Liver (tissue), 9 donors: ENCODE results near the gene RADIL. TPM values are rescaled to one million over a fixed set of nuclear protein-coding genes. Genes with fewer than 3 reads are reported as not detected.
A peak's percentile ranks its signal among the peaks of the same experiment; 100 is the strongest.

Experiments used
- DNase-seq: peaks from one replicate; pipeline ENCODE4 v3.0.0-alpha.2; 2017; ENCODE audit warnings: low spot score
- H3K27ac ChIP-seq, 2 donors: one replicate each; pipeline ENCODE4 v1.7.0; 2013; ENCODE audit warnings: inconsistent platforms in 2 of 2, low read length in 2 of 2, control low read depth in 1 of 2, low read depth in 1 of 2, mild to moderate bottlenecking in 1 of 2
- H3K27me3 ChIP-seq, 4 donors: one replicate each; pipeline versions ENCODE4 v1.6.1 to v1.7.0; 2013; ENCODE audit warnings: low read length in 3 of 4, inconsistent platforms in 1 of 4, mild to moderate bottlenecking in 1 of 4, moderate library complexity in 1 of 4; ENCODE audit not compliant: control insufficient read depth in 4 of 4, insufficient read depth in 4 of 4
- H3K36me3 ChIP-seq, 4 donors: one replicate each; pipeline versions ENCODE4 v1.6.1 to v1.7.0; 2013; ENCODE audit warnings: low read length in 3 of 4, mild to moderate bottlenecking in 3 of 4, low read depth in 1 of 4, moderate library complexity in 1 of 4; ENCODE audit not compliant: control insufficient read depth in 4 of 4, insufficient read depth in 3 of 4
- H3K4me1 ChIP-seq, 4 donors: one replicate each; pipeline versions ENCODE4 v1.6.1 to v1.7.0; 2013; ENCODE audit warnings: low read length in 3 of 4, mild to moderate bottlenecking in 3 of 4, moderate library complexity in 1 of 4; ENCODE audit not compliant: control insufficient read depth in 4 of 4, insufficient read depth in 4 of 4
- H3K4me3 ChIP-seq, 3 donors: one replicate each; pipeline versions ENCODE4 v1.6.1 to v1.7.0; 2013; ENCODE audit warnings: low read length in 3 of 3, control low read depth in 1 of 3, low read depth in 1 of 3, mild to moderate bottlenecking in 1 of 3
- H3K9ac ChIP-seq, 2 donors: one replicate each; pipeline ENCODE4 v1.7.0; 2013; ENCODE audit warnings: low read length in 2 of 2, mild to moderate bottlenecking in 2 of 2, moderate library complexity in 2 of 2, control low read depth in 1 of 2, low read depth in 1 of 2
- H3K9me3 ChIP-seq, 4 donors: one replicate each; pipeline versions ENCODE4 v1.6.1 to v1.7.0; 2013; ENCODE audit warnings: low read length in 3 of 4; ENCODE audit not compliant: control insufficient read depth in 4 of 4
- ATF3 ChIP-seq: IDR thresholded peaks from 2 replicates; pipeline ENCODE4 v1.6.1; 2016; ENCODE audit warnings: antibody characterized with exemption
- FOXA1 ChIP-seq: IDR thresholded peaks from 2 replicates; pipeline ENCODE4 v1.6.1; 2016; ENCODE audit warnings: antibody characterized with exemption
- FOXA2 ChIP-seq: IDR thresholded peaks from 2 replicates; pipeline ENCODE4 v1.6.1; 2016; ENCODE audit warnings: antibody characterized with exemption
- GABPA ChIP-seq, 2 donors: IDR thresholded peaks in 1 of 2; conservative IDR thresholded peaks in 1 of 2; 2 replicates each; pipeline ENCODE4 v1.6.1; 2016; ENCODE audit warnings: antibody characterized with exemption in 2 of 2, mild to moderate bottlenecking in 1 of 2, moderate library complexity in 1 of 2
- HNF4G ChIP-seq: IDR thresholded peaks from 2 replicates; pipeline ENCODE4 v1.6.1; 2016; ENCODE audit warnings: antibody characterized with exemption
- JUND ChIP-seq, 2 donors: IDR thresholded peaks; 2 replicates each; pipeline ENCODE4 v1.6.1; 2016; ENCODE audit warnings: antibody characterized with exemption in 2 of 2
- NR2F2 ChIP-seq: IDR thresholded peaks from 2 replicates; pipeline ENCODE4 v1.6.1; 2016; ENCODE audit warnings: antibody characterized with exemption
- RAD21 ChIP-seq, 2 donors: IDR thresholded peaks; 2 replicates each; pipeline ENCODE4 v1.6.1; 2016; ENCODE audit warnings: antibody characterized with exemption in 2 of 2, mild to moderate bottlenecking in 2 of 2
- RXRA ChIP-seq, 2 donors: IDR thresholded peaks; 2 replicates each; pipeline ENCODE4 v1.6.1; 2017 to 2018; ENCODE audit warnings: antibody characterized with exemption in 2 of 2, mild to moderate bottlenecking in 1 of 2
- SP1 ChIP-seq: IDR thresholded peaks from 2 replicates; pipeline ENCODE4 v1.6.1; 2018; ENCODE audit warnings: antibody characterized with exemption, mild to moderate bottlenecking
- TAF1 ChIP-seq: conservative IDR thresholded peaks from 2 replicates; pipeline ENCODE4 v1.6.1; 2016; ENCODE audit warnings: antibody characterized with exemption, mild to moderate bottlenecking
- YY1 ChIP-seq: IDR thresholded peaks from 2 replicates; pipeline ENCODE4 v1.6.1; 2016; ENCODE audit warnings: antibody characterized with exemption, mild to moderate bottlenecking
- ZBTB33 ChIP-seq: IDR thresholded peaks from 2 replicates; pipeline ENCODE4 v1.6.1; 2016; ENCODE audit warnings: antibody characterized with exemption
- WGBS: extraction: QIAGEN DNeasy Blood & Tissue Kit; methylation state at CpG from one replicate; pipeline ENCODE4 v1.1.7; 2013; 5-methylcytosine and 5-hydroxymethylcytosine counted together
- polyA plus RNA-seq, 2 donors: library from polyadenylated mRNA; stranded (reverse) in 1 of 2; unstranded in 1 of 2; fragments of 200-250 nt in 1 of 2; fragments of >200 nt in 1 of 2; fragmentation: Nextera tagmentation in 1 of 2; extraction: Ambion mirVana in 1 of 2; gene quantifications; one replicate each; pipeline versions ENCODE4 v1.2.1 to v1.2.3, GENCODE V29; 2013 to 2015
- total RNA-seq, 2 donors: library from RNA; depleted of rRNA; stranded (reverse); fragments of >200 nt; gene quantifications; one replicate each; pipeline ENCODE4 v1.2.3, GENCODE V29; 2014
- TF ChIP-seq, protein P1 (sequence below): fragments of 150-350 bp; IDR thresholded peaks from 2 replicates; pipeline ENCODE4 v1.5.1; 2017; ENCODE audit warnings: improper control_type of control experiment, low read depth, low read length; ENCODE audit not compliant: missing input control
- TF ChIP-seq, protein P2 (sequence below): IDR thresholded peaks from 2 replicates; pipeline ENCODE4 v1.6.1; 2016; ENCODE audit warnings: antibody characterized with exemption, mild to moderate bottlenecking
- donor health status: healthy.
- donor health status: healthy.
- donor health status: healthy.
- donor health status: healthy.
- donor health status: healthy.

Gene RADIL
- under 1 TPM; 0.14 to 0.25 TPM for total RNA-seq
- under 1 TPM in 1 of 2 donors, not detected in 1; 0.21 TPM for polyA plus RNA-seq

- peak; percentile 89 for DNase-seq
- Histone ChIP-seq H3K9ac (no peak within 1 kb of the TSS), H3K27ac (peak within 1 kb of the TSS in 1 of 2 donors; percentile 3), H3K4me1 (peaks cover 0 to 14% (median 4%) of the 10 kb centered on the region in 4 donors), H3K9me3 (no peaks in the 10 kb centered on the region), H3K36me3 (no peaks in the 10 kb centered on the region), H3K27me3 (peaks cover 0 to 18% (median 4%) of the 10 kb centered on the region in 4 donors), H3K4me3 (peak within 1 kb of the TSS in 1 of 3 donors; percentile 51)
- TF ChIP-seq, protein P1, sequence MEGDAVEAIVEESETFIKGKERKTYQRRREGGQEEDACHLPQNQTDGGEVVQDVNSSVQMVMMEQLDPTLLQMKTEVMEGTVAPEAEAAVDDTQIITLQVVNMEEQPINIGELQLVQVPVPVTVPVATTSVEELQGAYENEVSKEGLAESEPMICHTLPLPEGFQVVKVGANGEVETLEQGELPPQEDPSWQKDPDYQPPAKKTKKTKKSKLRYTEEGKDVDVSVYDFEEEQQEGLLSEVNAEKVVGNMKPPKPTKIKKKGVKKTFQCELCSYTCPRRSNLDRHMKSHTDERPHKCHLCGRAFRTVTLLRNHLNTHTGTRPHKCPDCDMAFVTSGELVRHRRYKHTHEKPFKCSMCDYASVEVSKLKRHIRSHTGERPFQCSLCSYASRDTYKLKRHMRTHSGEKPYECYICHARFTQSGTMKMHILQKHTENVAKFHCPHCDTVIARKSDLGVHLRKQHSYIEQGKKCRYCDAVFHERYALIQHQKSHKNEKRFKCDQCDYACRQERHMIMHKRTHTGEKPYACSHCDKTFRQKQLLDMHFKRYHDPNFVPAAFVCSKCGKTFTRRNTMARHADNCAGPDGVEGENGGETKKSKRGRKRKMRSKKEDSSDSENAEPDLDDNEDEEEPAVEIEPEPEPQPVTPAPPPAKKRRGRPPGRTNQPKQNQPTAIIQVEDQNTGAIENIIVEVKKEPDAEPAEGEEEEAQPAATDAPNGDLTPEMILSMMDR = peak; percentile 35
- TF ChIP-seq RAD21 (IDR thresholded peaks at IDR 0.05) (peak; percentile 52 to 66), SP1 (no peak)
- 7% methylated on average over 72 of the region's 72 CpGs for WGBS
Measured at GRCh38 chr7:4883372-4884144, at the start of gene RADIL. RADIL (minus strand) TSS chr7:4883716; CDS start chr7:4878139, 5,577 bp downstream.

DNA sequence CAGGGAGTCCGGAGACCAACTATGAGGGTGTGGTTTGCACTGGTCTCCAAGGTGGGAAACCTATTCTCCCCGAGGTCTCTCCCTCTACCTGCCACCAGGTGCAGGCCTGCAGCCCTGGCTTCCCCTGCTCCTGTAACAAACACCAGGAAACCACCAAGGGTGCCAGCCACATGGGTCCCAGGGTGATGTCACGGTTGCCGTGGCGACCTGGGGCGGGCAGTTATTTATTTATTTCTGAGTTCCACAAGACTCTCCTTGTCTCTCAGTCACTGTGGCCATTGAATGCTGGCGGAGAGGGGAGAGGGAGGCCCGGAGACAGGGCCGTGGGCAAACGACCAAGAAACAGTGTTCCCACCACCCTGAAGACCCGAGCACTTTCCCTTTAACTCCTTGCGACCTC is 48.4 kb upstream of the RADIL start:
- Histone ChIP-seq H3K9ac (no peak overlapping the region), H3K9me3 (no peaks in the 10 kb centered on the region), H3K27me3 (peaks cover 0 to 3% (median 0%) of the 10 kb centered on the region in 4 donors), H3K36me3 (no peaks in the 10 kb centered on the region), H3K27ac (no peak overlapping the region), H3K4me1 (no peaks in the 10 kb centered on the region), H3K4me3 (no peak overlapping the region)
- DNase-seq = no peak
- no peak for TF ChIP-seq FOXA1
- 58% methylated on average over 12 of the region's 12 CpGs for WGBS

DNA sequence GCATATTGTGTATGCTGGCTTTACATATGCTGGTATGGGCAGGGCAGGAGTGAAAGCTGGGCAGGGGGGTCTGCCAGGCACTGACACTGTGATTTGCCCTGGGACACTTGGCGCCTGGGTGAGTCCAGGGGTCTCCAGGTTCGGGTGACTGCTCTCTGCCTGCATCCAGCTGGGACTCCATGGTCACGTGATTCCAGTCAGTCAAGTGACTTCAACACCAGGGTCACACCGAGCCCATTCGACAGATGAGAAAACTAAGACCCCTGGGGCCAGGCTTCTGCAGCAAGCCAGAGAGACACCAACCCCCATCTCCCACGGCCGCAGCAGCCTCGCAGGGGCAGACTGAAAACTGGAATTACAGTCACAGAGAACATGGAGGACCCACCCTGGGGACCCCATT is 45.5 kb upstream of the RADIL start:
- no peak for TF ChIP-seq RXRA (IDR thresholded peaks at IDR 0.05)
- no peak for TF ChIP-seq SP1
- no peak for TF ChIP-seq TAF1
- TF ChIP-seq FOXA2 = no peak
- no peak for TF ChIP-seq HNF4G
- TF ChIP-seq, protein P2, sequence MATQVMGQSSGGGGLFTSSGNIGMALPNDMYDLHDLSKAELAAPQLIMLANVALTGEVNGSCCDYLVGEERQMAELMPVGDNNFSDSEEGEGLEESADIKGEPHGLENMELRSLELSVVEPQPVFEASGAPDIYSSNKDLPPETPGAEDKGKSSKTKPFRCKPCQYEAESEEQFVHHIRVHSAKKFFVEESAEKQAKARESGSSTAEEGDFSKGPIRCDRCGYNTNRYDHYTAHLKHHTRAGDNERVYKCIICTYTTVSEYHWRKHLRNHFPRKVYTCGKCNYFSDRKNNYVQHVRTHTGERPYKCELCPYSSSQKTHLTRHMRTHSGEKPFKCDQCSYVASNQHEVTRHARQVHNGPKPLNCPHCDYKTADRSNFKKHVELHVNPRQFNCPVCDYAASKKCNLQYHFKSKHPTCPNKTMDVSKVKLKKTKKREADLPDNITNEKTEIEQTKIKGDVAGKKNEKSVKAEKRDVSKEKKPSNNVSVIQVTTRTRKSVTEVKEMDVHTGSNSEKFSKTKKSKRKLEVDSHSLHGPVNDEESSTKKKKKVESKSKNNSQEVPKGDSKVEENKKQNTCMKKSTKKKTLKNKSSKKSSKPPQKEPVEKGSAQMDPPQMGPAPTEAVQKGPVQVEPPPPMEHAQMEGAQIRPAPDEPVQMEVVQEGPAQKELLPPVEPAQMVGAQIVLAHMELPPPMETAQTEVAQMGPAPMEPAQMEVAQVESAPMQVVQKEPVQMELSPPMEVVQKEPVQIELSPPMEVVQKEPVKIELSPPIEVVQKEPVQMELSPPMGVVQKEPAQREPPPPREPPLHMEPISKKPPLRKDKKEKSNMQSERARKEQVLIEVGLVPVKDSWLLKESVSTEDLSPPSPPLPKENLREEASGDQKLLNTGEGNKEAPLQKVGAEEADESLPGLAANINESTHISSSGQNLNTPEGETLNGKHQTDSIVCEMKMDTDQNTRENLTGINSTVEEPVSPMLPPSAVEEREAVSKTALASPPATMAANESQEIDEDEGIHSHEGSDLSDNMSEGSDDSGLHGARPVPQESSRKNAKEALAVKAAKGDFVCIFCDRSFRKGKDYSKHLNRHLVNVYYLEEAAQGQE = no peak
- TF ChIP-seq, protein P1 = no peak
- TF ChIP-seq NR2F2 = no peak
- TF ChIP-seq FOXA1 = no peak
- no peak for TF ChIP-seq YY1
- TF ChIP-seq ZBTB33 = no peak
- no peak for TF ChIP-seq GABPA (IDR thresholded peaks at IDR 0.05 in 1 of 2, conservative IDR thresholded peaks at IDR 0.05 in 1 of 2)
- TF ChIP-seq JUND (IDR thresholded peaks at IDR 0.05) = no peak
- no peak for TF ChIP-seq RAD21 (IDR thresholded peaks at IDR 0.05)
- no peak for TF ChIP-seq ATF3
- Histone ChIP-seq H3K36me3 (no peaks in the 10 kb centered on the region), H3K27me3 (peaks cover 0 to 3% (median 0%) of the 10 kb centered on the region in 4 donors), H3K4me3 (no peak overlapping the region), H3K9ac (no peak overlapping the region), H3K27ac (no peak overlapping the region), H3K4me1 (no peaks in the 10 kb centered on the region), H3K9me3 (no peaks in the 10 kb centered on the region)
- 84% methylated on average over 8 of the region's 8 CpGs for WGBS
- no peak for DNase-seq
